GM12872 (cell line): ENCODE measurements around the gene UGGT1.

Source experiments
- CTCF ChIP-seq: IDR thresholded peaks from 3 replicates; pipeline ENCODE4 v1.5.1; 2011; ENCODE audit warnings: low read depth, mild to moderate bottlenecking, low read length, moderate library complexity; ENCODE audit not compliant: insufficient read depth

Gene UGGT1

DNA sequence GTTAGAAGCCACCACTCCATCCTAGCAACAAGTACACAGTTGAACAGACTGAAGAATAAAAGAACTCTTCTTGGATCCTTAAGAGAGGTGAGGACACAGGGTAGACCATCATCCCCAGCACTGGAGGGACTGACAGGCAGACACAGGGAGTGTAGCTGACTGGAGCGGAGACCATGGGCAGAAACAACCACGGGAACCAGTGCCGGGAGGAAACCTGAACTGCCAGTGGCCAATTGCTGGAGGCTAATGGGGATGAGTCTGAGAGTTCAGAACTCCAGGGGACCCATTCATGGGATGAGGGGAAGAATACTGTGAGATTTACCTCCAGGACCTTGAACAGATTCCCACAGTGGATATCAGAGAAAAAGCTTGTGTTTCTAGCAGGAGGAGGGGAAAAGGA is 150.9 kb downstream of the UGGT1 start:
- TF ChIP-seq CTCF = no peak
